Fibroblast of skin of abdomen (primary cell): ENCODE data around the gene CAV2.

ENCODE experiments used
- DNase-seq: peaks from one replicate; pipeline ENCODE4 v3.0.0-alpha.2; 2013

The CAV2 gene

DNA sequence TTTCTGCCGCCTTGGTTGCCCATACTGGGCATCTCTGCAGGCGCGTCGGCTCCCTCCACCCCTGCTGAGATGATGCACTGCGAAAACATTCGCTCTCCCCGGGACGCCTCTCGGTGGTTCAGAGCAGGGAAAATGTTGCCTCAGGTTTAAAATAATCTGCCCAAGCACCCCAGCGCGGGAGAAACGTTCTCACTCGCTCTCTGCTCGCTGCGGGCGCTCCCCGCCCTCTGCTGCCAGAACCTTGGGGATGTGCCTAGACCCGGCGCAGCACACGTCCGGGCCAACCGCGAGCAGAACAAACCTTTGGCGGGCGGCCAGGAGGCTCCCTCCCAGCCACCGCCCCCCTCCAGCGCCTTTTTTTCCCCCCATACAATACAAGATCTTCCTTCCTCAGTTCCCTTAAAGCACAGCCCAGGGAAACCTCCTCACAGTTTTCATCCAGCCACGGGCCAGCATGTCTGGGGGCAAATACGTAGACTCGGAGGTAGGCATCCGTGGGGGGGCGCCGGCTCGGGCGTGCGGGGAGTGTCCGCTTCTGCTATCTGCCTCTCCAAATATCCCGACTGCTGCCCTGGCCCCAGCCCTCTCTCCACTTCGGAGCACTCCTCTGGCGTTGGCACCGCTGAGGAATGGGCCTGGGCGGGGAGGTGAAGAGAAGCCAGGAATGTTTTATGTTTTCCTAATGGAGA, 25.2 kb downstream of the CAV2 start, which contains the start of gene CAV1:
Gene CAV1 (plus strand): TSS at position 428 of the 689 bp plus-strand sequence. CDS start 27 bp downstream, at position 455.
- peak; percentile 96 for DNase-seq

DNA sequence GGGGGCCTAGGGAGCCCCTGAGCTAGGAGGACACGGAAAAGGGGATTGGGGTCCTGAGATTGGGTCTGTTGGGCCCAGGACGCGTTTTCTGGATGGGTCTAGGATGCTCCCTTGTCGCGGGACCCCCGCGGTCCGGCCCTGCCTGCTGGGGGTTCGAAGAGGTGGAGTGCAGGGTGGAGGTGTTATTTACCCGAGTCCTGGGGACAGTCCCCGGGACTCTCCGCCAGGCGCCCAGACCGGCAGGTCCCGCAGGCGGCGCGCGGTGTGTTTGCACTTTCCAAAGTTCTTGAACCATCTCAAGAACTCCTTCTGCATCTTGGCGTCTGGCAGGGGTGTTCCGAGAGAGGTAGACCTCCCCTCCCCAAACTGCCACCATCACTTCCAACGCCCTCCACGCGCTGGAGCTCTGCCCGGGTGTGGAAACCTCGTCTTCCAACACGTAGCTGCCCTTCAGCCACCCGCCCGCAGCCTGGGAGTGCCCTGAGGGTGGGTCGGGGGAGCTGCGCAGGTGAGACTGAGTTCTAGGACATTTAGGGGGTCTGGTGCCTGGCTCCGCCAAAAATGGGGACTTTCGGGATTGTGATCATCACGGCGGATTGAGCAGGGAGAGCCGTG, 25.9 kb downstream of the CAV2 start:
- no peak for DNase-seq

DNA sequence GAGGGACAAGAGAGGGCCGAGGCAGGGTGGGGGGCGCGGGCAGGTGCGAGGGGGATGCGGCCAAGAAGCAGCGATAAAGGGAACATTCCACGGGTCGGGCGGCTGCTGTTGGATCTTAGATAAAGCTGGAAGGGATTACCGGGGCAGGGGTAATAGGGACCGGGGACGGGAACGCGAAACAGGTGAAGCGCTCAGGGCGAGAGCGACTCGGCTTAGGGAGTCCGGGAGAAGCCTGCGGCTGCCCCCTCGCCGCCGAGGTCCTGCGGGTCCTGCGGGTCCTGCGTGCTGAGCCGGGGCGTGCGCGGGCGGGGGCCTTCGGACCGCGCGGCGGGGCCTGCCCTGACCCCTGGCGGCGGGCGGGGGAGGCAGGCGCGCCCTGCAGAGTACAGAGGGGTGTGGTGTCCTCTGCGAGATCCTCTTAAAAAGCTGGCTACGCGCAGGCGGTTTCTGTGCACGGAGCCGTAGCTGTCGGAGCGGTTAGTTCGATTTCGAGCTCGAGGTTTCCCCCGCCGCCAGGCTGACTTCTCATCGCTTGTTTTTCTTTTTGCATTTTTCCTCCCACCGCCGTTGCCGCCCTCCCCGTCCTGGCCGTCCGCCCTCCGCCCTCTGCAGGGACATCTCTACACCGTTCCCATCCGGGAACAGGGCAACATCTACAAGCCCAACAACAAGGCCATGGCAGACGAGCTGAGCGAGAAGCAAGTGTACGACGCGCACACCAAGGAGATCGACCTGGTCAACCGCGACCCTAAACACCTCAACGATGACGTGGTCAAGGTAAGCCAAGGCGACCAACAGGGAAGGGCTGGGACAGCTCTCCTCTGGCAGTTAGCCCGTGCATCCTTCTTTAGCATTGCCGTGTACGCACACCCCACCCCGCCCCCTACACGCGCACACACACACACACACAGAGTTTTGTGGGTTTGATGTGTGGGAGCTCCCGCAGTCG, 26.6 kb downstream of the CAV2 start:
- peak; percentile 88 for DNase-seq

DNA sequence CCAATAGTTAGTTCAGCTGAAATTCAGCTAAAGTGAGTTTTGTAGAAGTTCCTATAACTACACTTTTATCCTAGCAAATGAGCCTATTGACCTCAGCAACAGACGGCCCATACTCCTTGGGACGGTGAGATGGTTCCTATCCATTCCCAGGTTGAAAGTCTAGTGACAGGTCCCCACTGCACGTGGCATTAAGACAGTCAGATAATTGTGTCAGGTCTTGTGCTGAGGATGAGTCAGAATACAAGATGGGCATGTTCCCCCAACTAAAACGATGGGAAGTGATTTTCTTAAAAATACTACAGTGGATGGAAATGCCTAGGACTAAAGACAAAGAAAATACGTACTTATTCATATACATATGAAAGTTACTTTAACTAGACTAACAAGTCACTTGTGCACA, 27.4 kb downstream of the CAV2 start:
- DNase-seq = no peak

DNA sequence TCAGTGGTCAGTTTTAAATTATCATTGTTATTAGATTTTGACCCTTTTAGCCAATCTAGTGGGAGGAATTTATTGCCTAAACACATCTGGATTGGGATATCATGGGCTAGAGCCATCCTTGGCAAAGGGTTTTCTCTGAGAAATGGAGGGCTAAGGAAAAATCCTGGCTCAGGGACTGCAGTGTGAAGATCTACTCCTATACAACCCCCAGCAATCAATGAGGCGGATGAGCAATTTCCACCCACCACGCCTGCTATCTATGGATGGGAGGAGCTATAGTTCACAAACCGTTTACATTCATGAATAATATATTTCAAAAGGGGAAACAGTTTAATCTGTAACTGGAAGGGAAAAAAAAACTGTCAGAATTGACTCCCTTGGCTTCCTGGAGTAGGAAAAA, 28.0 kb downstream of the CAV2 start:
- peak; percentile 61 for DNase-seq

DNA sequence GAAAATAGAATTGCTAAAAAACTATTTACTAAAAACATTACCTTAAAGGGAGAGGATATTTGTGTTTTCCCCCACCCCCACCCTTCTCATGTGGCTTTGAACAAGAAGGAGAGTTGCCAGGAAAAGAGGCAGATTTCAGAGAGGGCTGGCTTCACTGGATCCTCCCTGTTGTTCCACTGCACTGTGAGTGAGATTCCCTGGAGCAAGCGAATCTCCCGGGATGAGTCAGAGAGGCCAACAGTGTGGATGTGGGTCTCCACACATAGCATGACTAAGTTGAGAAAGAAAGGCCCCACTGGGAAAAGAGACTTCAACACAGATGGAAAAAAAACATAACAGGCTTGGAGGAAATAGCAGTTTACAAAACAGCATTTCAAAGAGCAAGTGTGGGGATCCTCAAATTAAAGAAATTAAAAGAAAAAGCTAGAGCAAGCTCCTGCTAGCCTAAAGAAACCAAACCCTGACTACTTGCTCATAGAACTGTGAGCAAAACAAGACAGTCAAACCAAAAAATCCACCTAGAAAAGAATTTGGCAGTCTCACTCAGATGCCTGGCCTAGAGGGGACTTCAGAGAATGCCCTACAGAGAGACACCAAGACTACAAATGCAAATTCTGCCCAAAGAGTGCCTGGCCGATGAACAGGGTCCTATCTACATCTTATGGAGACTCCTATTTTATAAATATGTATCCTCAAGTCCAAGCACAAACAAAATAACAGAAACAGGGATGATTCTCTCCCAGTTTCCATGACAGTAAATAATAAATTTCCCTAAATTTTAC, 28.7 kb downstream of the CAV2 start:
- peak; percentile 96 for DNase-seq

DNA sequence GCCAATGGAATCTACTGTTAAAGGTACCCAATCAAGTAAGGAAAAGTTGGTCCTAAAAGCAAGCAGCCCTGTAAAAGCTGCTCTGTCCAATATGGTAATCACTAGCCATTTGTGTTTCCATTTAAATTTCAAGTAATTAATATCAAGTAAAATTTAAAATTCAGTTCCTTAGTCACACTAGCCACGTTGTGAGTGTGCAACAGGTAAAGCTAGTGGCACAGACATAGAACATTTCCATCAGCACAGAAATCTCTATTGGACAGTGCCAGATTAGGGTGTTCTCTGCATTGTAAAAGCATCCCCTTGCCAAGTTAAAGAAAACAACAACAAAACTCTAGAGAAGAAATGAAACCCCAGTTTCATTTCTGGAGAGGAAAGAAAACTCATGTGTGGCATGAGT, 29.7 kb downstream of the CAV2 start:
- no peak for DNase-seq

DNA sequence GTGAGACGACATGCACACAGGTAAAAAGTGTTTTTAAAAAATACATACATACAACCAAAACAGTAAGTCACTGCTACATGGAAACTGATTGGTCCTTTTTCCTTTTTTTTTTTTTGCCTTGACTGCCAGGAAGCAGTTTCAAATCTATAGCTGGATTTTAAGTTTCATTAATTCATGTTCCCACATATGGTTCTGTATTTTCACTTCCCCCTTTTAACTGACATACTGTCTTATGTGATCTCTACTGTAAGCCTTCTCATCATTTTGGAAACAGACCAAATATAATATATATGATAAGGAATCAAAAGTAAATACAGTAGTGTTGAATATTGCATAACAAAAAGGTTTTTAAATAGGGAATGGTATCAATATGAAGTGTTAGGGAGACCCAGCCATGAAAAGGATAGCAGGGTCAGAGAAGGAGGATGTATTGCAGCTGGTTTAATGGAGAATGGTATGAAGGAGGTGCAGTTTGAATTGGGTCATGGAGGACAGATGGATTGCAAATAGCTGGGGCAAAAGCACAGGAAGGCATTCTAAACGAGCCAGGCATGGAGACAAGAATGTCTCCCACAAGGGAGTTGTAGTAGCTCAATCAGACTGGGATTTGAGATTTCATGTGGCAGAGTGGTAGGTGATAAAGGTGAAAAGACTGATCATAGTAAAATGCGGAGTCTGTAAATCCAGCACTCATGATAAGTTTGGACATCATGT, 30.7 kb downstream of the CAV2 start:
- DNase-seq = no peak

DNA sequence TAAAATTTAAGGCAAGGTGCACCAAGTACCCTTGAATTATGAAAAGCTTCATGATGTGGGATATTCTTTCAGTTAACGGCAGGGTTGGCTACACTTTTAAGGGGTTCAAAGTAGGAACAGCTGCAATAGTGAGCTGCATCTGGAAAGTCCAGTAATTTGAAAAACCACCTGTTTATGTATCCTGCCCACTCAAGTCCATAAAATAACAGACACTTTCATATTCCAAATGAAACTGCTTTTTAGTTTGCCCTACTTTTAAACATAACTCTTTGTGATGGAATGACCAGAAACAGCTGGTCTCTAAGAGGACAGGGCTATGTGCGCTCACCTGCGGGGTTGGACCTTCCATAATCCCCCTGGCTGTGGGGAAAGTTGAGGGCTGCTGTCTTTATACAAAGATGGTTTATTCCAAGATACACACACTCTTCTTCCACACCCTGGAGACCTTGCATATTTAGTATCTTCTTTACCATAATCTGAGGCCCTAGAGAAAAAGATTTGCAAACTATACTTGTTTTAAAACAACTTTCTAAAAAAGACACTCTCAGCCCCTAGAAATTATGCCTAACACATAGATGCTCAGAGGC, 32.7 kb downstream of the CAV2 start:
- DNase-seq = no peak

DNA sequence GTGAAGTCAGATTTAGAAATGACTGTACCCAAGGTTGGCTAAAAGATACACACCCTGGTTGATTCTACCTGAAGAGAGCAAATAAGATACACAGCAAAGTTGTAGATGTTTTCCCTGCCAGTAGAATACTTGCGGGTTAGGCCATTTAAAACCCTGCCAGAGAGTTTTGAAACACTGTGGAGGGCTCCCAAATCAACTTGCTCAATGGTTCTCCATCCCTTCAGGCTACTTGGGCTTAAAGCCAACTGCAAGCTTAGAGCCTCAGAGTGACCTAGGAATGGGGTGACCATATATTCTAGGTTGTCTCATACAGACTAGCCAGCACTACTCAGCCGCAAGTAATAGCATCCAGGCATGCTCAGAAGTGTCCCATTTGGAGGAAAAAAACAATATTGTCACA, 35.3 kb downstream of the CAV2 start:
- no peak for DNase-seq

DNA sequence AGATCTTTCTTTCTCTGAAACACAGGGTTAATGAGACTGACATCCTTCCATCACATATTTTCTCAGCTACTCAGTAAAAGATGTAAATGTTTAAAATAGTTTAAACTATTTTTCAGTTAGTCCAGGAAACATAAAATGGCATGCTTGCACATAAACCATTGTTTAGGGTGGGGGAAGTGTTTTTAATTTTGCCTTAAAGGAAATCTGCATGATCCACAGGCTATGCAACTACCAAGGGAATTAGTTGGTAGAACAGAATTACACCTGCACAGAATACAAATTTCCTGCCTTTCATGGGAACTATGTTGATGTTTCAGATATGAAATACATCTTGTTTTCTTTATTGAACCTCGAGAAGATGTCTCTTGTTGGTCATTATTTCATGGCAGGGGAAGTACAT, 35.9 kb downstream of the CAV2 start:
- no peak for DNase-seq

DNA sequence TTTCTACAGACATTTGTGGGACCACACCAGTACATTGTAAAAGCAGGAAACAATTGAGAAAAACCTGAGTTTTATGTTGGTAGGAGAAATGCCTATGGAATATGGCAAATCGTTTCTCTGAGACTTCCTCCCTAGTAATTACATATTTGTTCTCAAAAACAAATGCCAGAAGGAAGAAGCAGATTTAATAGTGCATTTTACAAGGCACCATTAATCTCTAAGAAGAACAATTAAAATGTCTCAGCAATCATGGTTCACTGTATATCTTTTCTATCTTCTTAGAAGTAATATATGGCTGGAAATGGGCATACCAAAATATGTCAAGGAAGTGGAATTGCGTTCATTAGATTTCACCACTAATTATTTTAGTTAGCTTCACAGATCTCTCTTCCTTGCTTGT, 38.6 kb downstream of the CAV2 start:
- DNase-seq = no peak

DNA sequence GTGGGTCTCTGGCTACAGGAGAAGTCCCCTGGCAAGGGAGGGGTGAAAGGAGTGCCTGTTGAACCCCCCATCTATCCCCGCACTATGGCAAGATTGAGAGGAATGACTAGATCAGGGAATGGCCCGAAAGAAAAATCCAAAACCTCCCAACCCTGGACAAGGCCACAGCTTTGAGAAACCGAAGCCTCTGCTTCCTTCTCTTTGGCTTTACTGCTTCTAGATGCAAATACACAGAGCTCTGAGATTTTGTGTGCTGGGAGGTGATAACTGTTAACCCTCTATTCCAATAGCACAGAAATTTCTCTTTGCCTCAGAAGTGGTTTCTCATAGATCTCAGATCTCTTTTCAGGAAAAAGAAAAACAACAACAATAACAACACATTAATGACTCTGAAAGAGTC, 40.3 kb downstream of the CAV2 start:
- no peak for DNase-seq

DNA sequence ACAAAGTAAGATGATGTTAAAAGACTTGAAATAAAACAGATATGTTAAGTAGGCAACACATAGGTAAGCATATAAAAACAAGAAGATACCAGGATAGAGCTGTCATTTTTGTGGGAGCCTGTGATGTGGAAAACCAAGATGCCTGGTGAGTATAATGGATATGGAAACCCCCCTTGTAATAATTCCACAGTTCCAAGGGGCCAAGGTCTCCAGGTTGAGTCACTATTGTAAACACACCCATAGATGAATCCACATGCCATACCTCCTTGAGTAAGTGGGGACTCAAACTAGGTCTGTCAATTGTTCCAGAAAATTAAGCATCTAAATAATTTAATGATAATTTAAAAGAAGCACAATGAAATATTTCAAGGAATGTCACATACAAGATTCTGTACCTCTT, 41.2 kb downstream of the CAV2 start:
- no peak for DNase-seq

DNA sequence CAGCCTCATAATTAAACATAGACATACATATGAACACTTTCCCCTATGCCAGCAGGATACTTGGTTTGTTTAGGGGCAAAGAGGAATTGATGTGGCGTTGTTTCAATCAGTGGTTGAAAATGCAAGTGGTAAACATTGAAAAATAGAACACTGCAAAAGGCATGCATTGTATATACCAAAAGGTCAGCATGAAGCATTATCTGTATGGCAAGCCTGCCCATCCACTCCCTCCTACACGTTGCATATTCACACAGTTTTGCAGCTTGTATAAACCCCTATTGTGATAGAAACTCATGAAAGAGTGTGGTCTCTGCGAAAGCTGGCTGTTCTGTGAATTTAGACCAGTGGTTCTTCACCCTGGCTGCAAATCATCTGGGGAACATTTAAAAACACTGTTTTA, 42.4 kb downstream of the CAV2 start:
- DNase-seq = no peak

DNA sequence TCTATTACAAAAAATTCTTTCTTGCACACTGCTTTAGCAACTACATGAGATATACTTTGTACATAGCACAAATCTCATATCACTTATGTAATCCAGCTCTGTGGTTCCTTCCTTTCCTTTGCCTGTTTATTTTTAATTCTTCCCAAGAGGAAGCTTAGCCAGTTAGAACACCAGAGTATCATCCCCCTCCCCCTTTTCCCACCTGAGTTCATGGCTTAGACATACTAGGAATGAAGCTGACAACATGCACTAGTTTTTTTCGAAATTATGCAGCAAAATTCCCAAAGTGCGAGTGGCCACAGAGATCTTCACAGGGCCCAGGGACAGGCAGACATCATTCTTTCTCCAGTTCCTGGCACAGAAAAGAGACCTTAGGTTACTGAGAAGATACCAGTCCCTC, 43.1 kb downstream of the CAV2 start:
- peak; percentile 77 for DNase-seq

DNA sequence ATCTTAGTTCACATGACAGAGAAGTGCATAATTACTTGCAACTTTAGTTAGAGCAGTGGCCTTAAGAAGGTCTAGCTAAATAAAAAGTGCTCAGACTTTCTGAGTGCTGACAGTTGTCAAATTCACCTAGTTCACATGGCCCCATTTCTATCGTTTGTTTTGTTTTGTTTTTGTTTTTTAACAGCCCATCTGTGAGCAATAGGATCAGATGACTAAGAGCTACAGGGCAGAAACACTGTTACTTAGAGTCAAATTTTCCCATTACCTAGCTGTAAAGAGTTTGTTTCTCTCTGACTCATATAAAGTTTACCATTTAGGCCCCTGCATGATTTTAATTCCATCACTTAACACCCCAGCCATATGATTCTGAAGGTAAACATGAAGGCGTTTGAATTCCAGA, 44.1 kb downstream of the CAV2 start:
- no peak for DNase-seq

DNA sequence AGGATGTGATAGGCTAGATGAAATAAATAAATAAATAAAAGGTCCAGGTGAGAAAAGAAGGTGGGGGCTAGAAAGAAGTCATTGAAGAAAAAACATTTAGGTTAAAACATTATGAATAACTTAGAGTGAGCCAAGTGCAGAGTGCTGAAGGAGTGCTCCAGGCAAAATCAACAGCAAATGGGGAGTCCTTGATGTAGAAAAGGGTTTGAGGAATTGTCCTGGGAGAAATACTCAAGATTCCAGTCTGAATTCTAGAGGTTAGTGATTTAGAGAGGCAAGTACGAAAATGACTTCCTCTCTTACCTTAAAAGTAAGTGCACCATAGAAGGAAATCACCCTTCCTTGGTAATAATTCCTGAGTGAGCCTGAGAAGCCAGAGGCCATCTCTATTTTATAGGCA, 44.9 kb downstream of the CAV2 start:
- no peak for DNase-seq

DNA sequence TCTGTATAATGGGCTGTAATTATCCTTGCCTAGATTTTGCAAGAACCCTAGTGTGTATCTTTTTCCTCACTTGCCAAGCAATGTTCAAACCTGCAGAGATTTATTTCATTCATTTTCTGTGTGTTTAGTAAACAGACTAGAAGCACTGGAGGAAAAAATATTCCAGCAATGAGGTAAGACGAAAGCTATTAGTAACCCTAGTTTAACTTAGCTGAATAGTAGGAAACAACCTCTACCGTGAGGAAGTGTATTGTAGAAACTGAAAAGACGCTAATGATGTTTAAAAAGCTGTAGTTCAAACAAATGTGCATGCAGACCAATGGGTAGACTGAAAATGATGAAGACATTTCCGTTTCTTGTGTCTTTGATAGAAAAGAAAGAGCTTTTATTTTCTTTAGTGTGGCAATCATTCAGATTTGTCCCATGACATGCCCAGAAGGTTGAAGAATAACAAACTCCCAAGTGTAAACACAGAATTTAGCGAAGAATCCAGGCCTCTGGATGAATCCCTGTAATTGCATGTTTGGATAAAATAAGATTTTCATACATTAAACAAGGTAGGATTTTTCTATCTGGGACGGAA, 46.0 kb downstream of the CAV2 start:
- no peak for DNase-seq

DNA sequence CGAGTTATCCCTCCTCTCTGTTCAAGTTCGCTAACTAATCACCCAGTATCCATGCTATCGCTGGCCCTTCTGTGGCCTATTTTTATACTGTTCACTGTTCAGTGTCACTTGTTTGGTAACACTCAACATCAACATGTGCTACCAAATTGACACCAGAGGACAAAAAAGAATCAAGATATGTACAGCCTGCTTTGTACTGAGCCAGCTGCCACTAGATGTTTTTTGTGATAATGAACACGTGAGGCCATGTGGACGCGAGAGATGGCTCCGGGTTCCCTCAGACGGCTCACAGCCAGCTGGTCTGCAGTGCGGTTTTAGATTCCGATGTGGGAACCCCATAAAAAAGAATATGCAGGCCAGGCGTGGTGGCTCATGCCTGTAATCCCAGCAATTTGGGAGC, 46.5 kb downstream of the CAV2 start:
- no peak for DNase-seq

DNA sequence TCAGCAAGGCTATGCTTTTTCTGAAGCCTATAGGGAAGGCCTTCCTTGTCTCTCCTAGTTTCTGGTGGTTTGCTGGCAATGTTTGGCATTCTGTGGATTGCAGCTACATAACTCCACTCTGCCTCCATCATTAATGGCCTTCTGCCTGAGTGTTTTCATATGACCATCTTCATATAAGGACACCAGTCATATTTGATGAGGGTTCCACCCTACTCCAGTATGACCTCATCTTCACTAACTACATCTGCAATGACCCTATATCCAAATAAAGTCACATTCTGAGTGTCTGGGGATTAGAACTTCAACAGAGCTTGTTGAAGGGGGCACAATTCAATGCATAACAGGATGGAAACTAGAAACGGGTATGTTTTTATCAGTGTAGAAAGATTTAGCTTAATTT, 47.4 kb downstream of the CAV2 start:
- DNase-seq = no peak
